Mesenchymal stem cell (in vitro differentiated cells and primary cell): ENCODE results near the gene EXOC5.

Experiments used
- DNase-seq: peaks from one replicate; pipeline ENCODE4 v3.0.0-alpha.2; 2013
- H2AFZ ChIP-seq: one replicate; pipeline ENCODE4 v1.6.1; 2013; ENCODE audit warnings: low read depth, mild to moderate bottlenecking, control low read depth, inconsistent platforms, low read length, moderate library complexity
- H2AK5ac ChIP-seq: 2 replicates; pipeline ENCODE4 v1.6.1; 2013; ENCODE audit warnings: low read length, moderate library complexity, mild to moderate bottlenecking, inconsistent platforms; ENCODE audit not compliant: severe bottlenecking
- H2BK120ac ChIP-seq: one replicate; pipeline ENCODE4 v1.6.1; 2013; ENCODE audit warnings: low read depth, mild to moderate bottlenecking, inconsistent platforms, low read length, moderate library complexity
- H2BK12ac ChIP-seq, 2 experiments: one replicate each; pipeline ENCODE4 v1.6.1; 2013; ENCODE audit warnings: inconsistent platforms in 2 of 2, low read length in 2 of 2, mild to moderate bottlenecking in 2 of 2, moderate library complexity in 2 of 2, control low read depth in 1 of 2
- H2BK15ac ChIP-seq: one replicate; pipeline ENCODE4 v1.6.1; 2013; ENCODE audit warnings: mild to moderate bottlenecking, low read depth, inconsistent platforms; ENCODE audit not compliant: poor library complexity, severe bottlenecking
- H2BK5ac ChIP-seq: 2 replicates; pipeline ENCODE4 v1.6.1; 2013; ENCODE audit warnings: low read depth, mild to moderate bottlenecking, low read length, control low read depth, inconsistent platforms; ENCODE audit not compliant: poor library complexity, severe bottlenecking
- H3K14ac ChIP-seq, 2 experiments: one replicate each; pipeline ENCODE4 v1.6.1; 2013; ENCODE audit warnings: inconsistent platforms in 2 of 2, low read length in 2 of 2, control low read depth in 1 of 2, mild to moderate bottlenecking in 1 of 2, moderate library complexity in 1 of 2
- H3K18ac ChIP-seq, 2 experiments: one replicate each; pipeline ENCODE4 v1.6.1; 2013; ENCODE audit warnings: inconsistent platforms in 2 of 2, low read length in 2 of 2, control low read depth in 1 of 2, low read depth in 1 of 2, mild to moderate bottlenecking in 1 of 2
- H3K23ac ChIP-seq, 2 experiments: one replicate each; pipeline ENCODE4 v1.6.1; 2013; ENCODE audit warnings: inconsistent platforms in 2 of 2, low read length in 2 of 2, mild to moderate bottlenecking in 2 of 2, moderate library complexity in 2 of 2, control low read depth in 1 of 2
- H3K27ac ChIP-seq: 2 replicates; pipeline ENCODE4 v1.5.1; 2013; ENCODE audit warnings: mild to moderate bottlenecking, moderate library complexity, low read length, control low read depth, inconsistent platforms; ENCODE audit not compliant: poor library complexity, severe bottlenecking
- H3K27me3 ChIP-seq, 2 experiments: 2 replicates each; pipeline versions ENCODE4 v1.6.1 to v1.7.0; 2013; ENCODE audit warnings: low read length in 2 of 2, mild to moderate bottlenecking in 2 of 2, moderate library complexity in 2 of 2, control low read depth in 1 of 2, inconsistent platforms in 1 of 2; ENCODE audit not compliant: control insufficient read depth in 1 of 2, insufficient read depth in 1 of 2
- H3K36me3 ChIP-seq, 2 experiments: 2 replicates each; pipeline versions ENCODE4 v1.6.1 to v1.7.0; 2013; ENCODE audit warnings: low read length in 2 of 2, control low read depth in 1 of 2, inconsistent platforms in 1 of 2, low read depth in 1 of 2, mild to moderate bottlenecking in 1 of 2; ENCODE audit not compliant: insufficient read depth in 2 of 2, control insufficient read depth in 1 of 2
- H3K4ac ChIP-seq, 2 experiments: one replicate each; pipeline ENCODE4 v1.6.1; 2013; ENCODE audit warnings: inconsistent platforms in 2 of 2, low read length in 2 of 2, mild to moderate bottlenecking in 2 of 2, moderate library complexity in 2 of 2, control low read depth in 1 of 2, low read depth in 1 of 2
- H3K4me1 ChIP-seq: 2 replicates; pipeline ENCODE4 v1.6.1; 2013; ENCODE audit warnings: low read depth, low read length, control low read depth; ENCODE audit not compliant: control insufficient read depth, insufficient read depth
- H3K4me2 ChIP-seq: 2 replicates; pipeline ENCODE4 v1.6.1; 2013; ENCODE audit warnings: low read length, mild to moderate bottlenecking, inconsistent platforms; ENCODE audit not compliant: poor library complexity, severe bottlenecking
- H3K4me3 ChIP-seq, 2 experiments: 2 replicates each; pipeline versions ENCODE4 v1.5.1 to v1.7.0; 2013; ENCODE audit warnings: low read length in 2 of 2, mild to moderate bottlenecking in 2 of 2, control low read depth in 1 of 2, low read depth in 1 of 2; ENCODE audit not compliant: insufficient read depth in 1 of 2
- H3K79me1 ChIP-seq: replicated peaks from 2 replicates; pipeline ENCODE4 v1.6.1; 2013; ENCODE audit warnings: mild to moderate bottlenecking, control low read depth, low read length, inconsistent platforms; ENCODE audit not compliant: poor library complexity, severe bottlenecking
- H3K9ac ChIP-seq: 2 replicates; pipeline ENCODE4 v1.7.0; 2013; ENCODE audit warnings: mild to moderate bottlenecking, low read length, moderate library complexity
- H3K9me3 ChIP-seq: 2 replicates; pipeline ENCODE4 v1.7.0; 2013; ENCODE audit warnings: mild to moderate bottlenecking, low read length; ENCODE audit not compliant: control insufficient read depth
- H4K8ac ChIP-seq: one replicate; pipeline ENCODE4 v1.6.1; 2013; ENCODE audit warnings: inconsistent platforms, mild to moderate bottlenecking, low read length, moderate library complexity
- H4K91ac ChIP-seq: one replicate; pipeline ENCODE4 v1.6.1; 2013; ENCODE audit warnings: mild to moderate bottlenecking, low read length, inconsistent platforms
- WGBS: methylation state at CpG from one replicate; pipeline ENCODE4 v1.1.7; 2013; ENCODE audit warnings: mixed read lengths; 5-methylcytosine and 5-hydroxymethylcytosine counted together

EXOC5 gene

DNA sequence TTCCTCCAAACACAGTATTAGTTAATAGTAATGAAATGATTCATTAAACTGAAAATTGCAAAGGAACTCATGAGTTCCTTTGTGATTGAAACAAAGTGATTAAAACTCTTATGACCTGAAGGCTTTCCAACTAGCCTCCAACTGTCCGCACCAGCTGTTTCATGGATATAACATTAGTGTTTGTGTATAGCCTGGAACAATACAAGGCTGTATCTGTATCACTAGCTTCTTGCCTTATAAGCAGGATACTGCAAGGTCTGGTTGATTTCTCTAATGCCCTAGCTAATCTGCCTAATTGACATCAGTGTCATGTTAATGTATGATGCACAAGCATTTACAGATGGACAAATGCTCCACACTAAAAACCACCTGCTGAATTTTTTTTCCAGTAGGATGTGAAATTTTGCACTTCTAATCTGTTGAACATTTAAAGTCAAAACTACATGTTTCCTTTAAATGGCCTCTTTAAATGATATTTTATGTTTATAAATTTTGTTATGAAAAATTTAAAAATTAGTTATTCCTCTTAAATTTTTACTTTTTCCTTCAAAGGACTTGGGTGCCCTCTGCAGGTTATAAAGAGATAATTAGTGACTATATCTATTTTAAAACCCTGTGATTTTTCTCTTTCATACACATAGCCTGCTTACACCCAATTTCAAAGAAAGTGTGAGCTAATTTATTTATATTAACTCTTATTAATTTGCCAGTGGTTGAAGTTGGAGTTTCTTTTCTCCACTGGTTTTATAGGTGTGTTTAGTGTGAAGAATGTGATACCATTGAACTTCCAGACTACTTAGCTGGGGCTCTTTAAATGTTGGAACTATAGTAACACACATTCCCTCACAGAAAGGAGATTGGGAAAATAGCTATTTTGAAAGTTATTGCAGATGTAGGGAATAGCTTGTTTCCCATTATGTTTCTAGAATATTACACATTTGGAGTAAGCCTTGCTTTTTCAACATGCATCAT is 25.4 kb upstream of the EXOC5 start:
- Histone ChIP-seq H3K4me2 (no peak overlapping the region), H3K4ac (no peak overlapping the region), H2BK120ac (no peak overlapping the region), H3K27ac (no peak overlapping the region), H4K91ac (no peak overlapping the region), H3K79me1 (no peaks in the 10 kb centered on the region), H3K4me1 (no peaks in the 10 kb centered on the region), H2BK15ac (no peak overlapping the region), H3K18ac (no peak overlapping the region), H2BK5ac (no peak overlapping the region), H3K36me3 (peaks cover 0 to 18% of the 10 kb centered on the region in 2 experiments), H2AK5ac (no peak overlapping the region), H3K4me3 (no peak overlapping the region), H2BK12ac (no peak overlapping the region), H3K14ac (no peak overlapping the region), H3K27me3 (no peaks in the 10 kb centered on the region), H3K9me3 (no peaks in the 10 kb centered on the region), H3K23ac (no peak overlapping the region), H4K8ac (no peak overlapping the region), H2AFZ (no peak overlapping the region), H3K9ac (no peak overlapping the region)
- WGBS = no CpG with 5 or more reads among the region's 1 CpG
- peak; percentile 16 for DNase-seq

DNA sequence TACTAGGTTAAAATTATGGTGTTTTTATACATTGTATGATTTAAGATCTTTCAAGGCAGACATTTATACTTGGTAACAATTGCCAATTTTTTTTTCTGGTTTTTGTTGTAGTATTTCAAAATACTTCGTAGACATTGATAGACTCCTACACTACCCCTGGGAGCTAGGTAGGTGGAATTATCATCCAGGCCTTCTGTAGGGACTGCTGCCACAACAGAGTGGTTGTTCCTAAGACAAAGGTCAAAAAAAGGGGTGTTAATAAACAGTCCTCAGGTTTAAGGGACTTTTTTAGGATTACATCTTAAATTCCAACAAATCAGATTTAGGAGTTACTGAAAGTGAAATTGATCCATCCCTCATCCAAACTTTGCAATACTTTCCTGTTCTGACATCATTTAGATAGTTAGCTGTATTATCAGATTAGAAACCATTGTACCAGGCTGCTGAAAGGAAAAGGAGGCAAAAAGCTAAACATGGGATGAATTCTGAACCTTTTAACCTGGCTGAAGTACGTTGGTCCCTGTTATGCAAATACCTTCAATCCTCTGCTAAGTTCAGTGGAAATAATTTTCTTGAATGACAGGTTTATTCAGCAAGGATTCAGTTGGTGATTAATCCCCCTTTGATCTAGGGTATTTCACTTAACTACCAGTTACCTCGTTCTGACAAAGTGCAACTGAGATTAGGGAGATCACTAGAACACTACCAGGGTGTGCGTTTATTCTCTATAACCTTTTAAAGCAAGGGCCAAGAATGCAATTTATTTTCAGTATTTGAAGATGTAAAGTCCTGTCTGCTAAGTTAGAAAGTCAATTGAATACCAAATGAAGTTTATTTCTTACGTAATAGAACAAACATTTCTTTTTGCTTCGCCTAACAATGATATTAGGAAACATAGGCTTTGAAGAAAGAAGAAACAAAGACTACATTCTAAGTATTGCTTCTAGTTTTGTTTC is 23.3 kb upstream of the EXOC5 start:
- Histone ChIP-seq H2AK5ac (no peak overlapping the region), H3K4me3 (no peak overlapping the region), H2BK12ac (no peak overlapping the region), H4K8ac (no peak overlapping the region), H3K14ac (no peak overlapping the region), H2BK15ac (no peak overlapping the region), H2AFZ (no peak overlapping the region), H3K4ac (no peak overlapping the region), H3K4me2 (no peak overlapping the region), H2BK120ac (no peak overlapping the region), H3K79me1 (no peaks in the 10 kb centered on the region), H3K9ac (no peak overlapping the region), H3K27ac (no peak overlapping the region), H3K18ac (no peak overlapping the region), H2BK5ac (no peak overlapping the region), H3K4me1 (no peaks in the 10 kb centered on the region), H4K91ac (no peak overlapping the region), H3K27me3 (no peaks in the 10 kb centered on the region), H3K36me3 (peaks cover 0 to 33% of the 10 kb centered on the region in 2 experiments), H3K9me3 (no peaks in the 10 kb centered on the region), H3K23ac (no peak overlapping the region)
- WGBS = 67% methylated on average over 3 of the region's 6 CpGs
- no peak for DNase-seq

DNA sequence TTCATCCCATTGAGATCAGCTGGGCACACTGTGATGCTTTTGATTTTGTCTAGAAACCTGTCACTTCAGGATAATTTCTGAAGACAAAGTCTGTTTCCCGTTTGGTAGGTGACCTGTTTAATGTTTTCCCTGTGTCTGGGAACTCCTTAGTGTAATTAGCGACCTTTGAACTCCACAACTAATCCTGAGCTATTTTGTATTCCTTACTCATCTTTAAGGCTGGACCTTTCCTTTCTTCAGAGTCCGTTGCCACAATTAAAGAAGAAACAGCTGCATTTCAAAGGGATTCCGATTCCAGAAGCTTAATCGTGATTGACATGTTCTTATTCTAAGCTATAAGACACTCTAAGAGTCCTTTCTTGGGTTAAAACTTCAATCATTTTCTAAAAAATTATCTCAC is 22.0 kb upstream of the EXOC5 start:
- H4K91ac ChIP-seq = no peak overlapping the region
- no peaks in the 10 kb centered on the region for H3K4me1 ChIP-seq
- H3K9ac ChIP-seq = no peak overlapping the region
- H2BK12ac ChIP-seq = no peak overlapping the region
- H3K9me3 ChIP-seq = no peaks in the 10 kb centered on the region
- no peaks in the 10 kb centered on the region for H3K27me3 ChIP-seq
- H3K4me3 ChIP-seq = no peak overlapping the region
- no peak overlapping the region for H4K8ac ChIP-seq
- no peak for DNase-seq
- H3K79me1 ChIP-seq = no peaks in the 10 kb centered on the region
- no peak overlapping the region for H2AFZ ChIP-seq
- H3K36me3 ChIP-seq = peaks cover 0 to 45% of the 10 kb centered on the region in 2 experiments
- WGBS = 67% methylated on average over 3 of the region's 5 CpGs
- no peak overlapping the region for H2AK5ac ChIP-seq
- H3K4ac ChIP-seq = no peak overlapping the region
- H2BK15ac ChIP-seq = no peak overlapping the region
- no peak overlapping the region for H3K23ac ChIP-seq
- no peak overlapping the region for H2BK5ac ChIP-seq
- H3K27ac ChIP-seq = no peak overlapping the region
- H2BK120ac ChIP-seq = no peak overlapping the region
- no peak overlapping the region for H3K4me2 ChIP-seq
- no peak overlapping the region for H3K18ac ChIP-seq
- no peak overlapping the region for H3K14ac ChIP-seq

DNA sequence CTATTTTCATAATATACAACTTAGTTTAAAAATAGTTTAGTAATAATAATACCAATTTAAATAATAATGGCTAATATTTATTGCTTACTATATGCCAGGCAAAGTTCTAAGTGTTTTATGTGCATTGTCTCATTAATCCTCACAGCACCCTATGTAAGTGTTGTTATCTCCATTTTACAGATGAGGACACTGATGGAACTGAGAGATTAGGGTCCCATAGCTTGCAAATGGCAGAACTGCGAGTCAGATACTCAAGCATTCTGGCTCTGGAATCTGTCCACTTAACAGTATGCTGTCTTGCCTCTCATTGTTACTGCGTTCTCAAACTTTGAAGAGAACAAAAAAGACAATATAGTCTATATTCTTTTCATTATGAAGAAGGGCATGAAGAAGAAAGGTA is 19.0 kb upstream of the EXOC5 start:
- H3K79me1 ChIP-seq = peaks cover 1% of the 10 kb centered on the region
- H4K91ac ChIP-seq = no peak overlapping the region
- no peaks in the 10 kb centered on the region for H3K27me3 ChIP-seq
- H3K27ac ChIP-seq = no peak overlapping the region
- H3K4me3 ChIP-seq = no peak overlapping the region
- H3K9ac ChIP-seq = no peak overlapping the region
- no peak overlapping the region for H2BK5ac ChIP-seq
- H3K4ac ChIP-seq = no peak overlapping the region
- H3K9me3 ChIP-seq = no peaks in the 10 kb centered on the region
- H4K8ac ChIP-seq = no peak overlapping the region
- no peak overlapping the region for H2AFZ ChIP-seq
- no peak overlapping the region for H3K4me2 ChIP-seq
- no peak overlapping the region for H2BK120ac ChIP-seq
- H2BK12ac ChIP-seq = no peak overlapping the region
- peaks cover 5 to 71% of the 10 kb centered on the region in 2 experiments for H3K36me3 ChIP-seq
- no peak for DNase-seq
- 19% methylated on average over 1 of the region's 2 CpGs for WGBS
- no peaks in the 10 kb centered on the region for H3K4me1 ChIP-seq
- H2AK5ac ChIP-seq = no peak overlapping the region
- H2BK15ac ChIP-seq = no peak overlapping the region
- H3K18ac ChIP-seq = no peak overlapping the region
- no peak overlapping the region for H3K14ac ChIP-seq
- no peak overlapping the region for H3K23ac ChIP-seq
